ENCODE results near the gene PTP4A2. TPM values are rescaled to one million over a fixed set of nuclear protein-coding genes. Genes with fewer than 3 reads are reported as not detected.

The PTP4A2 gene
- total RNA-seq, 2 experiments from 2014 or later = 356 to 363 TPM

- peak; percentile 40 for DNase-seq
- peak overlapping the region; percentile 60 for H3K4me3 Mint-ChIP-seq
These were observed 65.2 kb downstream of the PTP4A2 start for GRCh38 chr1:31872658-31873636.

GRCh38 chr1:31871703-31872102 lies 66.5 kb downstream of the PTP4A2 start:
- DNase-seq (no peak), ATAC-seq (ENCODE audit: low read depth) (no peak)
- Mint-ChIP-seq H3K4me3 (no peak overlapping the region), H3K36me3 (peaks cover 5% of the 10 kb centered on the region), H3K9me3 (peaks cover 3% of the 10 kb centered on the region), H3K27ac (peak overlapping the region; percentile 86), H3K27me3 (peaks cover 2% of the 10 kb centered on the region), H3K4me1 (peaks cover 19% of the 10 kb centered on the region)
- POLR2A ChIA-PET = interaction anchor here (0.7 to 3.1 kb wide), 6 partner anchors 8 to 73 kb away, joined by 3 to 13 read pairs (median 8); no protein-coding TSS in a partner anchor

More at GRCh38 chr1:31872658-31873636, 65.2 kb downstream of the PTP4A2 start:
- H3K9me3 Mint-ChIP-seq = peaks cover 3% of the 10 kb centered on the region
- H3K4me1 Mint-ChIP-seq = peaks cover 17% of the 10 kb centered on the region
- no peaks in the 10 kb centered on the region for H3K27me3 Mint-ChIP-seq
- peak; percentile 87 for ATAC-seq (ENCODE audit: low read depth)
- peak overlapping the region; percentile 89 for H3K27ac Mint-ChIP-seq
- H3K36me3 Mint-ChIP-seq = peaks cover 5% of the 10 kb centered on the region
- POLR2A ChIA-PET = interaction anchor here (0.6 to 3.1 kb wide), 10 partner anchors 10 to 377 kb away, joined by 3 to 13 read pairs (median 4); no protein-coding TSS in a partner anchor

- POLR2A ChIA-PET = interaction anchor here (0.5 to 3.1 kb wide), 4 partner anchors 11 to 72 kb away, joined by 3 to 13 read pairs (median 9); no protein-coding TSS in a partner anchor
- Mint-ChIP-seq H3K36me3 (peaks cover 5% of the 10 kb centered on the region), H3K4me1 (peaks cover 20% of the 10 kb centered on the region), H3K9me3 (peaks cover 3% of the 10 kb centered on the region), H3K27ac (no peak overlapping the region), H3K4me3 (no peak overlapping the region), H3K27me3 (peaks cover 2% of the 10 kb centered on the region)
- ATAC-seq (ENCODE audit: low read depth) (no peak), DNase-seq (no peak)
These were observed 68.0 kb downstream of the PTP4A2 start for GRCh38 chr1:31870086-31870736.

GRCh38 chr1:31869449-31869848 lies 68.7 kb downstream of the PTP4A2 start:
- POLR2A ChIA-PET = interaction anchor here (0.8 to 3.1 kb wide), 2 partner anchors 21 to 28 kb away, joined by 3 to 9 read pairs; no protein-coding TSS in a partner anchor
- Mint-ChIP-seq H3K4me1 (peaks cover 20% of the 10 kb centered on the region), H3K27me3 (peaks cover 2% of the 10 kb centered on the region), H3K36me3 (peaks cover 5% of the 10 kb centered on the region), H3K27ac (no peak overlapping the region), H3K4me3 (no peak overlapping the region), H3K9me3 (peaks cover 3% of the 10 kb centered on the region)
- DNase-seq = no peak
- ATAC-seq (ENCODE audit: low read depth) = peak; percentile 19

- H3K4me1 Mint-ChIP-seq = peaks cover 20% of the 10 kb centered on the region
- H3K36me3 Mint-ChIP-seq = peaks cover 5% of the 10 kb centered on the region
- peaks cover 3% of the 10 kb centered on the region for H3K9me3 Mint-ChIP-seq
- POLR2A ChIA-PET = interaction anchor here (0.8 kb wide), 1 partner anchor 29 kb away, joined by 3 read pairs; no protein-coding TSS in a partner anchor
- no peak overlapping the region for H3K27ac Mint-ChIP-seq
- ATAC-seq (ENCODE audit: low read depth) = no peak
- H3K4me3 Mint-ChIP-seq = no peak overlapping the region
- peaks cover 2% of the 10 kb centered on the region for H3K27me3 Mint-ChIP-seq
- DNase-seq = no peak
These were observed 69.3 kb downstream of the PTP4A2 start for GRCh38 chr1:31868862-31869261.

GRCh38 chr1:31867546-31867945 lies 70.6 kb downstream of the PTP4A2 start:
- POLR2A ChIA-PET = no interaction called here
- peaks cover 2% of the 10 kb centered on the region for H3K9me3 Mint-ChIP-seq
- no peak overlapping the region for H3K27ac Mint-ChIP-seq
- peaks cover 2% of the 10 kb centered on the region for H3K27me3 Mint-ChIP-seq
- H3K4me1 Mint-ChIP-seq = peaks cover 13% of the 10 kb centered on the region
- no peak overlapping the region for H3K4me3 Mint-ChIP-seq
- DNase-seq = no peak
- peaks cover 2% of the 10 kb centered on the region for H3K36me3 Mint-ChIP-seq
- ATAC-seq (ENCODE audit: low read depth) = no peak

DNA sequence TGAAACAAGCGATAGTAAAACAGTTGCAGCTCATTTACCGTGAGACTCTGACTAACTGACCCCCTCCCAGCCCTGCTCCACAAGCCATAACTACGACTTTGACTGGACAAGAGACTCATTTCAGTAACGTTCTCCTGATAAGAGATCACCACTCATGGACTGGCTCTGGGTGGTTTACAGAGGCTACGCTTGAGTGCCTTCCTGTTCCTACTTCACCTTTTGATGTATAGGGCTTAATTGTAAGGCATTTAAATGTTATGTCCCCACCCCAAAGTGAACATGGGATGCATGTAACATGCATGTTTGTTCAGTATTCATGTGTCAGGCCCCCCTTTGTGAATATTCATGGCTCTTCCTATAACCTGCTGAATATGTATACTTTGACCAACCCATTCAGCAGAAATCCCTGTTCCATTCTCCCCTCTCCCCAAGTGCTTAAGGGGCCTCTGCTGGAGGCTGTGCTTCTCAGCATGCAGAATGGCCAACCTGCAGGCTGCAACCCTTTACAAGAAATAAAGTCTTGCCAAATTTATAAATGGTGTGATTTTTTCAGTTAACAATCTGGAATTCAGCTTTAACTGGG lies 71.6 kb downstream of the PTP4A2 start:
- DNase-seq (no peak), ATAC-seq (ENCODE audit: low read depth) (no peak)
- no peak overlapping the region for H3K4me3 Mint-ChIP-seq
- POLR2A ChIA-PET = interaction anchor here (1.4 kb wide), 1 partner anchor 18 kb away, joined by 5 read pairs; no protein-coding TSS in a partner anchor
- no peaks in the 10 kb centered on the region for H3K36me3 Mint-ChIP-seq
- no peaks in the 10 kb centered on the region for H3K9me3 Mint-ChIP-seq
- peaks cover 10% of the 10 kb centered on the region for H3K4me1 Mint-ChIP-seq
- H3K27me3 Mint-ChIP-seq = peaks cover 4% of the 10 kb centered on the region
- no peak overlapping the region for H3K27ac Mint-ChIP-seq

DNA sequence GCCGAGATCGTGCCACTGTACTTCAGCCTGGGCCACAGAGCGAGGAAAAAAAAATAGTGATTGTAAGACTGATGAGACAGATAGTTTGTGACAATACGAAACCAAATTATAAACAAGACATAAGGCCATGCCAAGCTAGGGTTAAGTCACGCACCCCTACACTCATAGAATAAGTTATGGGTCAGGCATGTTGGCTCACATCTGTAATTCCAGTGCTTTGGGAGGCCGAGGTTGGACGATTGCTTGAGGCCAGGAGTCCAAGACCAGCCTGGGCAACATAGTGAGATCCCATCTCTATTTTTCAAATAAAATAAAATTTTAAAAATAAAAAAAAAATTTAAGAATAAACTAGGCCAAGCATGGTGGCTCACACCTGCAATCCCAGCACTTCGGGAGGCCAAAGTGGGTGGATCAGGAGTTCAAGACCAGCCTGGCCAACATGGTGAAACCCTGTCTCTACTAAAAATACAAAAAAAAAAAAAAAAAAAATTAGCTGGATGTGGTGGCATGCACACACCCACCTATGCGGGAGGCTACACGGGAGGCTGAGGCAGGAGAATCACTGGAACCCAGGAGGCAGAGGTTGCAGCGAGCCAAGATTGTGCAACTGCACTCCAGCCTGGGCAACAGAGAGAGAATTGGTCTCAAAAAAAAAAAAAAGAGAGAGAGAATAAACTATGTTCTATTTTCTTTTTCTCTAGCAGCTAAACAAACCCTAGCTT lies 72.3 kb downstream of the PTP4A2 start:
- H3K9me3 Mint-ChIP-seq = no peaks in the 10 kb centered on the region
- no peak overlapping the region for H3K4me3 Mint-ChIP-seq
- POLR2A ChIA-PET = interaction anchor here (1.4 kb wide), 1 partner anchor 17 kb away, joined by 5 read pairs; no protein-coding TSS in a partner anchor
- DNase-seq = no peak
- H3K36me3 Mint-ChIP-seq = no peaks in the 10 kb centered on the region
- peaks cover 4% of the 10 kb centered on the region for H3K27me3 Mint-ChIP-seq
- no peak for ATAC-seq (ENCODE audit: low read depth)
- H3K27ac Mint-ChIP-seq = no peak overlapping the region
- H3K4me1 Mint-ChIP-seq = peaks cover 10% of the 10 kb centered on the region

DNA sequence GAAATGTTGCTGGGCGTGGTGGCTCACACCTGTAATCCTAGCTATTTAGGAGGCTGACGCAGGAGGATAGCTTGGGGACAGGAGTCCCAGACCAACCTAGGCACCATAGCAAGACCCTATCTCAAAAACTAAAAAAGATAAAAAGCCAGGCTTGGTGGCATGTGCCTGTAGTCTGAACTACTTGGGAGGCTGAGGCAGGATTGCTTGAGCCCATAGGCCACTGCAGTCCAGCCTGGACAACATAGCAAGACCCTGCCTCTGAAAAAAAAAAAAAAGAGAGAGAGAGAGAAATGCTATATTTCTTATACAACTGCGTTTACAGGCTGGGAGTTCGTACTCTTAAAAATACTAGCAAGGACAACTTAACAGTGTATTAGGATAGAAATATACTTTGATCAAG lies 76.1 kb downstream of the PTP4A2 start:
- Mint-ChIP-seq H3K36me3 (no peaks in the 10 kb centered on the region), H3K9me3 (no peaks in the 10 kb centered on the region), H3K4me3 (no peak overlapping the region), H3K27ac (no peak overlapping the region), H3K4me1 (peaks cover 2% of the 10 kb centered on the region), H3K27me3 (peaks cover 2% of the 10 kb centered on the region)
- ATAC-seq (ENCODE audit: low read depth) (no peak), DNase-seq (no peak)
- POLR2A ChIA-PET = no interaction called here

DNA sequence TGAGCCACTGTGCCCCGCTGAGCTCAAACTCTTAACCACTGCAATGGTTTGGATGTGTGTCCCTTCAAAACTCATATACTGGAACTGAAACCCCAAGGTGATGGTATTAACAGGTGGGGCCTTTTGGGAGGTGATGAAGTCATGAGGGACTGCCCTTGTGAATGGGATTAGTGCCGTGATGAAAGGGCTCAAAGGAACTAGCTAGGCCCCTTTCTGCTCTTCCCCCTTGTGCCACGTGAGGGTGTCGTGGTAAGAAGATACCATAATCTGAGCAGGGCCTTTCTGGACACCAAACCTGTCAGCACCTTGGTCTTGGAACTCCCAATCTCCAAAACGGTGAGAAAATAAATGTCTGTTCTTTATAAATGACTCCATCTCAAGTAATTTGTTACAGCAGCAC lies 76.8 kb downstream of the PTP4A2 start:
- Mint-ChIP-seq H3K36me3 (no peaks in the 10 kb centered on the region), H3K27ac (no peak overlapping the region), H3K9me3 (no peaks in the 10 kb centered on the region), H3K27me3 (peaks cover 2% of the 10 kb centered on the region), H3K4me3 (no peak overlapping the region), H3K4me1 (no peaks in the 10 kb centered on the region)
- no peak for DNase-seq
- POLR2A ChIA-PET = no interaction called here
- no peak for ATAC-seq (ENCODE audit: low read depth)

DNA sequence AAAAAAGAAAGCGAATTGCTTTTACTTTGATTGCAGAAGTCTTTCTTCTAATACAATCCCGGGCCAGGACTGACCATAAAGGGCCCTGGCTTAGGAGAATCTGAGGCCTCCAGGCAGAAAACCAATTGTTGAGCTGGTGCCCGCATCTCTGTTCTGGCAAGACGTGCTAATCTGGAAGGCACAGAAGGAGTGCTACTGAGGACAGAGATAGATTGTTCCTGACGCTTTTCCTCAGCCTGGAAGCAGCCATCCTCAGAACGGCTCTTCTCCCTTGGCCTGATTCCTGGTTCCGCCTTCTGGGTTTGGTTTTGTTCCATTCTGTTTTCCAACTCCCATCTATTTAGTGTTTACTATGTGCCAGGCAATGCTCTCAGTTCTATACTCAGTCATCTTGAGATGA lies 77.6 kb downstream of the PTP4A2 start:
- Mint-ChIP-seq H3K4me3 (no peak overlapping the region), H3K27me3 (peaks cover 2% of the 10 kb centered on the region), H3K9me3 (no peaks in the 10 kb centered on the region), H3K4me1 (no peaks in the 10 kb centered on the region), H3K36me3 (no peaks in the 10 kb centered on the region), H3K27ac (no peak overlapping the region)
- DNase-seq = no peak
- ATAC-seq (ENCODE audit: low read depth) = no peak
- POLR2A ChIA-PET = no interaction called here

DNA sequence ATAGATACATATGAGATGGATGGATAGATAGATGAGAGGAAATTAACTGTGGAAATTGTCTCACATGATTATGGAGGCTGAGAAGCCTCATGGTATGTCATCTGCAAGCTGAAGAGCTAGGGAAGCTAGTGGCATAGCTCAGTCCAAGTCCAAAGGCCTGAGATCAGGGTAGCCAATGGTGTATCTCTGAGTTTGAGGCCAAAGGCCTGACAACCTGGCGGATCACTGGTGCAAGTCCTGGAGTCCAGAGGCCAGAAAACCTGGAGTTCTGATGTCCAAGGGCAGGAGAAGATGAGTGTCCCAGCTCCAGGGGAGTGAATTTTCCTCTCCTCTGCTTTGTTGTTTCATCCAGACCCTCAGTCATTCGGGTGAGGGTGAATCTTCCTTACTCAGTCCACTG lies 78.4 kb downstream of the PTP4A2 start:
- DNase-seq (no peak), ATAC-seq (ENCODE audit: low read depth) (no peak)
- Mint-ChIP-seq H3K27ac (no peak overlapping the region), H3K27me3 (peaks cover 2% of the 10 kb centered on the region), H3K4me3 (no peak overlapping the region), H3K36me3 (no peaks in the 10 kb centered on the region), H3K4me1 (no peaks in the 10 kb centered on the region), H3K9me3 (no peaks in the 10 kb centered on the region)
- POLR2A ChIA-PET = interaction anchor here (1.1 kb wide), 1 partner anchor 11 kb away, joined by 9 read pairs; no protein-coding TSS in a partner anchor

Data from activated naive CD8-positive, alpha-beta T cell treated with anti-CD3 and anti-CD28 coated beads, Interleukin-2, amount 10 ng/mL, durations not matched to agents 7 days and 5 days (primary cell).